H1 (cell line): ENCODE measurements around the gene PCNA. TPM values are rescaled to one million over a fixed set of nuclear protein-coding genes. Genes with fewer than 3 reads are reported as not detected.
A peak's percentile ranks its signal among the peaks of the same experiment; 100 is the strongest.

Experiments
- CTCF ChIA-PET: fragments of 300-600 bp; sonication (Branson Sonifier 250); formaldehyde crosslinking; loops from one replicate; lab custom pipeline; 2021; ENCODE audit not compliant: partially characterized antibody; lab: Charles Lee
- POLR2A ChIA-PET: fragments of 300-600 bp; sonication (Branson Sonifier 250); formaldehyde crosslinking; loops from one replicate; lab custom pipeline; 2021; ENCODE audit warnings: inconsistent platforms; ENCODE audit not compliant: partially characterized antibody; lab: Charles Lee
- DNase-seq, 2 experiments: peaks; one replicate each; pipeline versions ENCODE4 v3.0.0 to v3.0.0-alpha.2; 2010 to 2022; ENCODE audit warnings: low spot score in 2 of 2, low read depth in 1 of 2, mixed read lengths in 1 of 2
- FAIRE-seq: peaks from 2 replicates; lab custom pipeline; 2011; peaks lifted over from hg19 to GRCh38; lab: Jason Lieb, UNC
- H2AFZ ChIP-seq: 2 replicates; pipeline ENCODE4 v1.8.1; 2012; ENCODE audit warnings: low read length, inconsistent platforms
- H2AK5ac ChIP-seq: 2 replicates; pipeline ENCODE4 v1.6.1; 2013; ENCODE audit warnings: low read depth, low read length
- H2BK120ac ChIP-seq: replicated peaks from 2 replicates; pipeline ENCODE3; 2013; ENCODE audit warnings: low read depth, low read length, inconsistent platforms
- H2BK12ac ChIP-seq: 2 replicates; pipeline ENCODE4 v1.6.1; 2013; ENCODE audit warnings: low read depth, low read length
- H2BK15ac ChIP-seq: 2 replicates; pipeline ENCODE4 v1.6.1; 2013; ENCODE audit warnings: low read length
- H2BK20ac ChIP-seq: 2 replicates; pipeline ENCODE4 v1.6.1; 2013; ENCODE audit warnings: low read length
- H2BK5ac ChIP-seq: 2 replicates; pipeline ENCODE4 v1.6.1; 2013; ENCODE audit warnings: low read depth, low read length
- H3K14ac ChIP-seq: 2 replicates; pipeline ENCODE4 v1.6.1; 2013; ENCODE audit warnings: inconsistent platforms; ENCODE audit not compliant: insufficient read length
- H3K18ac ChIP-seq: 2 replicates; pipeline ENCODE4 v1.6.1; 2013; ENCODE audit warnings: low read length; ENCODE audit errors: extremely low read depth
- H3K23ac ChIP-seq: 2 replicates; pipeline ENCODE4 v1.6.1; 2013; ENCODE audit warnings: inconsistent platforms; ENCODE audit not compliant: insufficient read length
- H3K23me2 ChIP-seq: 2 replicates; pipeline ENCODE4 v1.6.1; 2013; ENCODE audit warnings: low read depth, low read length
- H3K27ac ChIP-seq: 2 replicates; pipeline ENCODE4 v1.6.1; 2011; ENCODE audit warnings: low read depth, low read length, inconsistent platforms
- H3K27me3 ChIP-seq, 4 experiments: replicated peaks in 1 of 4; 1 replicate in 1 of 4; 2 replicates in 3 of 4; pipeline versions ENCODE4 v1.6.1 to v1.8.1; 2011 to 2013; ENCODE audit warnings: low read length in 3 of 4, mild to moderate bottlenecking in 3 of 4, inconsistent platforms in 2 of 4, mixed read lengths in 2 of 4, moderate library complexity in 1 of 4; ENCODE audit not compliant: control insufficient read depth in 3 of 4, insufficient read depth in 3 of 4; ENCODE audit errors: extremely low read depth in 1 of 4
- H3K36me3 ChIP-seq, 4 experiments: 2 replicates each; pipeline versions ENCODE4 v1.6.1 to v1.8.1; 2011 to 2013; ENCODE audit warnings: mild to moderate bottlenecking in 4 of 4, low read length in 3 of 4, moderate library complexity in 2 of 4, control low read depth in 1 of 4, inconsistent platforms in 1 of 4; ENCODE audit not compliant: insufficient read depth in 4 of 4, control insufficient read depth in 2 of 4
- H3K4ac ChIP-seq: replicated peaks from 2 replicates; pipeline ENCODE3; 2013; ENCODE audit warnings: low read length, low read depth, mixed read lengths, inconsistent platforms; ENCODE audit not compliant: insufficient read length
- H3K4me1 ChIP-seq, 4 experiments: replicated peaks in 1 of 4; 1 replicate in 1 of 4; 2 replicates in 3 of 4; pipeline versions ENCODE4 v1.6.1 to v1.8.1; 2011 to 2013; ENCODE audit warnings: low read length in 3 of 4, inconsistent platforms in 2 of 4, mixed read lengths in 1 of 4; ENCODE audit not compliant: insufficient read depth in 4 of 4, control insufficient read depth in 3 of 4
- H3K4me2 ChIP-seq, 2 experiments: 2 replicates each; pipeline versions ENCODE4 v1.6.1 to v1.8.1; 2011 to 2013; ENCODE audit warnings: low read depth in 2 of 2, low read length in 2 of 2, control low read depth in 1 of 2, inconsistent platforms in 1 of 2, mild to moderate bottlenecking in 1 of 2; ENCODE audit not compliant: insufficient read depth in 1 of 2
- H3K4me3 ChIP-seq, 4 experiments: fragments of 200-600, 300-600 bp in 1 of 4; sonication (generic), shearing (Covaris generic), sonication (Bioruptor Twin) in 1 of 4; 2 replicates each; pipeline versions ENCODE4 v1.5.1 to v1.8.1; 2011 to 2016; ENCODE audit warnings: low read length in 4 of 4, low read depth in 3 of 4, control low read depth in 2 of 4, inconsistent platforms in 2 of 4, mild to moderate bottlenecking in 2 of 4, mixed read lengths in 1 of 4, moderate library complexity in 1 of 4; ENCODE audit not compliant: insufficient read depth in 2 of 4; ENCODE audit errors: extremely low read depth in 1 of 4
- H3K56ac ChIP-seq: replicated peaks from 2 replicates; pipeline ENCODE3; 2013; ENCODE audit warnings: low read depth, mild to moderate bottlenecking, mixed read lengths, low read length, inconsistent platforms; ENCODE audit not compliant: insufficient read length
- H3K79me1 ChIP-seq: 2 replicates; pipeline ENCODE4 v1.6.1; 2013; ENCODE audit warnings: low read depth, low read length, control low read depth
- H3K79me2 ChIP-seq, 2 experiments: 2 replicates each; pipeline versions ENCODE4 v1.6.1 to v1.8.1; 2012 to 2013; ENCODE audit warnings: low read length in 2 of 2, mild to moderate bottlenecking in 2 of 2, inconsistent platforms in 1 of 2; ENCODE audit not compliant: insufficient read depth in 2 of 2, control insufficient read depth in 1 of 2
- H3K9ac ChIP-seq, 4 experiments: replicated peaks in 1 of 4; 1 replicate in 1 of 4; 2 replicates in 3 of 4; pipeline versions ENCODE4 v1.6.1 to v1.8.1; 2011 to 2013; ENCODE audit warnings: low read depth in 3 of 4, low read length in 3 of 4, control low read depth in 2 of 4, mild to moderate bottlenecking in 2 of 4, moderate library complexity in 2 of 4, inconsistent platforms in 1 of 4; ENCODE audit errors: extremely low read depth in 1 of 4
- H3K9me3 ChIP-seq, 2 experiments: 2 replicates each; pipeline versions ENCODE4 v1.6.1 to v1.8.1; 2012 to 2013; ENCODE audit warnings: mild to moderate bottlenecking in 2 of 2, moderate library complexity in 2 of 2, control low read depth in 1 of 2, inconsistent platforms in 1 of 2, low read depth in 1 of 2, low read length in 1 of 2, mixed read lengths in 1 of 2; ENCODE audit not compliant: insufficient read depth in 2 of 2
- H4K20me1 ChIP-seq, 2 experiments: replicated peaks in 1 of 2; 2 replicates each; pipeline versions ENCODE3 to v1.8.1; 2011 to 2013; ENCODE audit warnings: inconsistent platforms in 2 of 2, low read length in 2 of 2, mild to moderate bottlenecking in 1 of 2; ENCODE audit not compliant: insufficient read depth in 2 of 2, control insufficient read depth in 1 of 2
- H4K5ac ChIP-seq: 2 replicates; pipeline ENCODE4 v1.6.1; 2013; ENCODE audit warnings: low read length, low read depth, mixed read lengths, inconsistent platforms; ENCODE audit not compliant: insufficient read length
- H4K8ac ChIP-seq: 2 replicates; pipeline ENCODE4 v1.8.0; 2013; ENCODE audit warnings: mild to moderate bottlenecking, moderate library complexity, low read length, inconsistent platforms; ENCODE audit not compliant: insufficient read depth; ENCODE audit errors: extremely low read depth
- H4K91ac ChIP-seq: replicated peaks from 2 replicates; pipeline ENCODE3; 2013; ENCODE audit warnings: low read length, mixed read lengths, inconsistent platforms; ENCODE audit not compliant: insufficient read length
- BCL11A ChIP-seq, 2 experiments: IDR thresholded peaks; one replicate each; pipeline ENCODE4 v1.6.1; 2011; ENCODE audit warnings: low read depth in 2 of 2, low read length in 2 of 2, mild to moderate bottlenecking in 2 of 2
- HDAC6 ChIP-seq: IDR thresholded peaks from one replicate; pipeline ENCODE4 v1.7.1; 2012; ENCODE audit warnings: low read depth, mild to moderate bottlenecking, inconsistent platforms, low read length, moderate library complexity
- MAFK ChIP-seq: IDR thresholded peaks from 2 replicates; pipeline ENCODE4 v1.6.1; 2012; ENCODE audit warnings: low read depth, mild to moderate bottlenecking, improper control_type of control experiment, low read length
- NRF1 ChIP-seq: IDR thresholded peaks from 2 replicates; pipeline ENCODE4 v1.6.1; 2011; ENCODE audit warnings: mild to moderate bottlenecking, low read depth, low read length, improper control_type of control experiment
- RXRA ChIP-seq: IDR thresholded peaks from 2 replicates; pipeline ENCODE4 v1.6.1; 2011; ENCODE audit warnings: low read depth, mild to moderate bottlenecking, low read length, moderate library complexity; ENCODE audit not compliant: insufficient read depth
- SAP30 ChIP-seq: fragments of 300-600 bp; sonication (generic); IDR thresholded peaks from 2 replicates; pipeline ENCODE4 v1.7.1; 2012; ENCODE audit warnings: low read length, moderate library complexity, mild to moderate bottlenecking, inconsistent platforms; ENCODE audit not compliant: insufficient read depth, insufficient replicate concordance
- WGBS, 2 experiments: shearing (Covaris generic) in 1 of 2; methylation state at CpG; one replicate each; pipeline versions ENCODE4 v1.1.6 to v1.1.7; 2013 to 2015; ENCODE audit warnings: low lambda C conversion rate in 2 of 2, mixed read lengths in 2 of 2, inconsistent platforms in 1 of 2, low coverage in 1 of 2, missing lambda C conversion rate in 1 of 2; ENCODE audit not compliant: insufficient replicate concordance in 2 of 2, insufficient coverage in 1 of 2, insufficient read length in 1 of 2; ENCODE audit errors: extremely low coverage in 1 of 2, missing lambda C conversion rate in 1 of 2; 5-methylcytosine and 5-hydroxymethylcytosine counted together
- polyA plus RNA-seq, 7 experiments: library from polyadenylated mRNA; depleted of rRNA in 3 of 7; stranded (reverse) in 5 of 7; unstranded in 2 of 7; fragments of >200 nt in 5 of 7; fragments of 200-250 nt in 2 of 7; gene quantifications; 1 replicate in 5 of 7; 2 replicates in 1 of 7; 4 replicates in 1 of 7; pipeline versions ENCODE4 v1.2.1 to v1.2.3, GENCODE V29; 2011 to 2013; ENCODE audit warnings: missing spikeins in 2 of 7, mixed read lengths in 2 of 7
- total RNA-seq: library from RNA; stranded (reverse); fragmentation: NEBNext Ultra II Directional; extraction: Animal tissue kit (Norgen Biotek cat#: 25700); gene quantifications from 2 replicates; pipeline ENCODE4 v1.2.1, GENCODE V29; 2021
- TF ChIP-seq, protein P1 (sequence below), 3 experiments: IDR thresholded peaks; 1 replicate in 2 of 3; 2 replicates in 1 of 3; pipeline versions ENCODE4 v1.5.1 to v1.6.1; 2011; ENCODE audit warnings: low read length in 3 of 3, mild to moderate bottlenecking in 3 of 3, inconsistent platforms in 2 of 3, low read depth in 1 of 3, moderate library complexity in 1 of 3; ENCODE audit not compliant: insufficient read depth in 1 of 3; ENCODE audit errors: control extremely low read depth in 1 of 3

PCNA gene
- total and polyA plus RNA-seq, 2 of the 8 experiments (the other 6 are each of a cell fraction or from before 2014, with no cell fraction given) = 290 to 737 TPM

DNA sequence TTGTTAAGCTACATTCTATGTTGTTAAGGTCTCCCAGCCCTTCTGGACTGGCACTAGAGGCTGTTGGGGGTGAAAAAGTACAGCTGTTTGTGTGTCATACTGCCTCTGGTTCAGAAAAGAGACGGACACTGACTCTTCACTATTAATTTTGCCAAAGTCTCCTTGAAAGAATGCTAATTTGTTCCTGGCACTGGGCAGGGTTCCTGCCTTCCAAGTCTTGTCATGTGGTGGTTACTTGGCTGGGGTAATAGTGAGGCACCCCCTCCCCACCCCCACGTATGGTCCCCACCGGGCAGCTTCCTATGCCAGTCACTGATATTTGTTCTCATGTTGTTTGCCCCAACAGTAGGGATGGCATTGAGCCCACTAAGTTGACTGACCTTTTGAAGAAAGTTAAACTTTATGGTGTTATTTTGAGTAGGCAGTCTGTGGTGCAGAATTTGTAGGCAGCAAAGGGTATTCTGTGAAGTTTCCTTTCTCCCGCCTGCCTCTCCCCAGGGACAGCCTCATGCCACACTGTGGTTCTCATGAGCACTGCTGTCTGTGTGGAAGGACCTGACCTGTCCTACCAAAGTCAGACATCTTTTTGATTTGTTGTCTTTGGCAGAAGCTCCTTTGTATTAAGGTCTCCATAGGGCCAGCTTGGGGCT, 15.7 kb upstream of the PCNA start:
- H3K23me2 ChIP-seq = no peaks in the 10 kb centered on the region
- H3K4me3 ChIP-seq = no peak overlapping the region
- FAIRE-seq (no peak), DNase-seq (peak in 1 of 2 experiments; percentile 30)
- POLR2A ChIA-PET = interaction anchor here (1.0 to 1.7 kb wide), 2 partner anchors 9 to 16 kb away, joined by 3 to 7 read pairs; partner anchors contain the start of genes CDS2 and PCNA
- H4K20me1 ChIP-seq = peaks cover 0 to 4% of the 10 kb centered on the region in 2 experiments
- H2AK5ac ChIP-seq = peak overlapping the region; percentile 7; the same call in 1 of the 2 replicates
- H2BK12ac ChIP-seq = peak overlapping the region; percentile 71; the same call in 1 of the 2 replicates
- H4K91ac ChIP-seq = no peak overlapping the region
- peaks cover 12% of the 10 kb centered on the region for H3K79me1 ChIP-seq
- H4K5ac ChIP-seq = no peak overlapping the region
- H3K14ac ChIP-seq = no peak overlapping the region
- no peak overlapping the region; a peak in 2 of 7 replicates for H3K9ac ChIP-seq
- H3K4ac ChIP-seq = no peak overlapping the region
- no peaks in the 10 kb centered on the region for H3K9me3 ChIP-seq
- H2BK15ac ChIP-seq = no peak overlapping the region
- TF ChIP-seq BCL11A (IDR thresholded peaks at IDR 0.05; ENCODE audit: low read depth in 2 of 2, low read length in 2 of 2) (no peak), HDAC6 (no peak), NRF1 (no peak), MAFK (no peak), SAP30 (no peak), RXRA (no peak)
- TF ChIP-seq, protein P1, sequence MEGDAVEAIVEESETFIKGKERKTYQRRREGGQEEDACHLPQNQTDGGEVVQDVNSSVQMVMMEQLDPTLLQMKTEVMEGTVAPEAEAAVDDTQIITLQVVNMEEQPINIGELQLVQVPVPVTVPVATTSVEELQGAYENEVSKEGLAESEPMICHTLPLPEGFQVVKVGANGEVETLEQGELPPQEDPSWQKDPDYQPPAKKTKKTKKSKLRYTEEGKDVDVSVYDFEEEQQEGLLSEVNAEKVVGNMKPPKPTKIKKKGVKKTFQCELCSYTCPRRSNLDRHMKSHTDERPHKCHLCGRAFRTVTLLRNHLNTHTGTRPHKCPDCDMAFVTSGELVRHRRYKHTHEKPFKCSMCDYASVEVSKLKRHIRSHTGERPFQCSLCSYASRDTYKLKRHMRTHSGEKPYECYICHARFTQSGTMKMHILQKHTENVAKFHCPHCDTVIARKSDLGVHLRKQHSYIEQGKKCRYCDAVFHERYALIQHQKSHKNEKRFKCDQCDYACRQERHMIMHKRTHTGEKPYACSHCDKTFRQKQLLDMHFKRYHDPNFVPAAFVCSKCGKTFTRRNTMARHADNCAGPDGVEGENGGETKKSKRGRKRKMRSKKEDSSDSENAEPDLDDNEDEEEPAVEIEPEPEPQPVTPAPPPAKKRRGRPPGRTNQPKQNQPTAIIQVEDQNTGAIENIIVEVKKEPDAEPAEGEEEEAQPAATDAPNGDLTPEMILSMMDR (IDR thresholded peaks at IDR 0.05; ENCODE audit: control extremely low read depth in 1 of 3, insufficient read depth in 1 of 3, low read depth in 1 of 3, low read length in 3 of 3) = no peak
- peaks cover 0 to 3% (median 0%) of the 10 kb centered on the region in 4 experiments; a peak in 1 of 7 replicates for H3K4me1 ChIP-seq
- no peaks in the 10 kb centered on the region for H3K27me3 ChIP-seq
- no peak overlapping the region for H3K23ac ChIP-seq
- H3K4me2 ChIP-seq = no peak overlapping the region
- H3K18ac ChIP-seq = no peak overlapping the region
- 83% methylated on average over 4 of the region's 4 CpGs; no CpG with 5 or more reads in 1 of the 2 experiments for WGBS, 2 experiments
- no peak overlapping the region for H2AFZ ChIP-seq
- CTCF ChIA-PET = interaction anchor here (2.3 to 12.3 kb wide), 2 partner anchors 9 to 57 kb away, joined by 7 to 122 read pairs; partner anchors contain the start of gene CDS2
- no peak overlapping the region for H4K8ac ChIP-seq
- peak overlapping the region; percentile 26; the same call in 1 of the 2 replicates for H3K27ac ChIP-seq
- H2BK120ac ChIP-seq = no peak overlapping the region
- no peak overlapping the region for H2BK5ac ChIP-seq
- no peak overlapping the region for H3K56ac ChIP-seq
- H3K36me3 ChIP-seq = no peaks in the 10 kb centered on the region
- H3K79me2 ChIP-seq = peaks cover 0 to 74% of the 10 kb centered on the region in 2 experiments; a peak in 2 of 4 replicates
- no peak overlapping the region for H2BK20ac ChIP-seq
